Measurements from ENCODE around the gene RPL28.

DNA sequence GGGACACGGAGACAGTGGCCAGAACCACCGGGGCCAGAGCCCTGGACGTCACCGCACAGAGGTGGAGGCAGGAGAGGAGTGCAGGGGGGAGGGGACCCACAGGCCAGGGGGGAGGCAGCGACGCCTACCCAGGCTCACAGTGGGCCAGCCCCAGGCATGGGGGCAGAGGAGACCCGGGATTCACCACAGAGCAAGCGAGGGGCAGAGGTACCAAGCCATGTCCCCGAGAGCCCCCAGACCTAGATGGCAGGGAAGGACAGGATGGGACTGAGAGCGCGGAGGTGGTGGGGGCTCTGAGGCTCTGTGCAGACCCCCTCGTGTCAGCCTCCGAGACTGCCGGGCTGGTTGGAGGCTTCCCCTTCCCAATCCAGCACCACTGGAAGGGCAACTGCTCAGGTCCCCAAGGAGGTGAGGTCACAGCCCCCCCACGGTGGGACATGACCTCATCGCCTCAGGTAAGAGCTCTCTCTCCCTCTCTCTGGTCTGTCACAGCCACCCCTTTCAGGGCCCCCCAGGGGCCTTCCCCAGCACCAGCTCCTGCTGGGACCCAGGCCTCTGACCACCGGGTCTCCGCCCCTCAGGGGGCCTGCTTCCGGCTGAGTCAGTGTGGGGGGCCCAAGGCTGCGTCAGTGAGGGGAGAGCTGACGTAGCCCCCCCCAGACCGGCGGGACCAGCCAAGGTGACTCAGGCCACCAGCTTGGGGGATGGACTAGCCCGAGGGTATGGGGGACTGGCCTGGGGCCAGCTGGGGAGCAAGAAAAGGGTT lies 13.2 kb upstream of the RPL28 start:
- TF ChIP-seq, protein P1, sequence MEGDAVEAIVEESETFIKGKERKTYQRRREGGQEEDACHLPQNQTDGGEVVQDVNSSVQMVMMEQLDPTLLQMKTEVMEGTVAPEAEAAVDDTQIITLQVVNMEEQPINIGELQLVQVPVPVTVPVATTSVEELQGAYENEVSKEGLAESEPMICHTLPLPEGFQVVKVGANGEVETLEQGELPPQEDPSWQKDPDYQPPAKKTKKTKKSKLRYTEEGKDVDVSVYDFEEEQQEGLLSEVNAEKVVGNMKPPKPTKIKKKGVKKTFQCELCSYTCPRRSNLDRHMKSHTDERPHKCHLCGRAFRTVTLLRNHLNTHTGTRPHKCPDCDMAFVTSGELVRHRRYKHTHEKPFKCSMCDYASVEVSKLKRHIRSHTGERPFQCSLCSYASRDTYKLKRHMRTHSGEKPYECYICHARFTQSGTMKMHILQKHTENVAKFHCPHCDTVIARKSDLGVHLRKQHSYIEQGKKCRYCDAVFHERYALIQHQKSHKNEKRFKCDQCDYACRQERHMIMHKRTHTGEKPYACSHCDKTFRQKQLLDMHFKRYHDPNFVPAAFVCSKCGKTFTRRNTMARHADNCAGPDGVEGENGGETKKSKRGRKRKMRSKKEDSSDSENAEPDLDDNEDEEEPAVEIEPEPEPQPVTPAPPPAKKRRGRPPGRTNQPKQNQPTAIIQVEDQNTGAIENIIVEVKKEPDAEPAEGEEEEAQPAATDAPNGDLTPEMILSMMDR (IDR thresholded peaks at IDR 0.05), result no peak
- TF ChIP-seq POLR2A (IDR thresholded peaks at IDR 0.05), result no peak
